T1000 (cell line): ENCODE data around the gene SP2.

Experiments used
- DNase-seq: peaks from one replicate; lab custom pipeline; 2025; ENCODE audit warnings: mixed read lengths; lab: John Stamatoyannopoulos, UW

The SP2 gene

GRCh38 chr17:47973541-47973940, 77.5 kb downstream of the SP2 start:
- no peak for DNase-seq

GRCh38 chr17:47975189-47975822, 79.3 kb downstream of the SP2 start:
- DNase-seq, result no peak

GRCh38 chr17:47975823-47976205, 79.8 kb downstream of the SP2 start:
- DNase-seq, result no peak

GRCh38 chr17:47978324-47978723, 82.3 kb downstream of the SP2 start:
- no peak for DNase-seq
